Measurements from ENCODE around the gene RBFOX2.

Gene RBFOX2

GRCh38 chr22:35854334-35854733 lies 174.3 kb downstream of the RBFOX2 start:
- no peak for DNase-seq

- DNase-seq, result no peak
Measured at GRCh38 chr22:35852076-35852475, 176.5 kb downstream of the RBFOX2 start.

GRCh38 chr22:35850831-35851230 lies 177.8 kb downstream of the RBFOX2 start:
- DNase-seq, result no peak

GRCh38 chr22:35846804-35847203 lies 181.8 kb downstream of the RBFOX2 start:
- no peak for DNase-seq

GRCh38 chr22:35844886-35845285 lies 183.7 kb downstream of the RBFOX2 start:
- no peak for DNase-seq

GRCh38 chr22:35842954-35843353 lies 185.7 kb downstream of the RBFOX2 start:
- peak; percentile 10 for DNase-seq

- no peak for DNase-seq
Measured at GRCh38 chr22:35842519-35842913, 186.1 kb downstream of the RBFOX2 start.

- DNase-seq, result no peak
Measured at GRCh38 chr22:35841907-35842518, 186.6 kb downstream of the RBFOX2 start.

GRCh38 chr22:35840302-35840739 lies 188.3 kb downstream of the RBFOX2 start:
- DNase-seq, result peak; percentile 96

GRCh38 chr22:35839841-35840301 lies 188.8 kb downstream of the RBFOX2 start:
- DNase-seq, result peak; percentile 56

- peak; percentile 30 for DNase-seq
Measured at GRCh38 chr22:35838855-35839576, 189.6 kb downstream of the RBFOX2 start.

- no peak for DNase-seq
Measured at GRCh38 chr22:35837101-35837727, 191.4 kb downstream of the RBFOX2 start.

- DNase-seq, result peak; percentile 74
Measured at GRCh38 chr22:35835998-35836691, 192.5 kb downstream of the RBFOX2 start.

- DNase-seq, result no peak
Measured at GRCh38 chr22:35835267-35835997, 193.2 kb downstream of the RBFOX2 start.

- DNase-seq, result no peak
Measured at GRCh38 chr22:35834061-35834460, 194.6 kb downstream of the RBFOX2 start.

- no peak for DNase-seq
Measured at GRCh38 chr22:35830305-35830704, 198.3 kb downstream of the RBFOX2 start.

- DNase-seq, result no peak
Measured at GRCh38 chr22:35824256-35824655, 204.4 kb downstream of the RBFOX2 start.

GRCh38 chr22:35821654-35822053 lies 207.0 kb downstream of the RBFOX2 start:
- DNase-seq, result no peak

- DNase-seq, result no peak
Measured at GRCh38 chr22:35819421-35819820, 209.2 kb downstream of the RBFOX2 start.

- no peak for DNase-seq
Measured at GRCh38 chr22:35818897-35819296, 209.7 kb downstream of the RBFOX2 start.

- peak; percentile 38 for DNase-seq
Measured at GRCh38 chr22:35812600-35812999, 216.0 kb downstream of the RBFOX2 start.

- no peak for DNase-seq
Measured at GRCh38 chr22:35811670-35812069, 217.0 kb downstream of the RBFOX2 start.

GRCh38 chr22:35809816-35810215 lies 218.8 kb downstream of the RBFOX2 start:
- no peak for DNase-seq
